PFSK-1 (cell line): ENCODE results near the gene CACNA1C.

Experiments
- FOXP2 ChIP-seq: optimal IDR thresholded peaks from 2 replicates; pipeline ENCODE3; 2011; ENCODE audit warnings: borderline replicate concordance, control low read depth, inconsistent platforms; ENCODE audit not compliant: insufficient read depth; ENCODE audit errors: extremely low read length, extremely low read depth
- POLR2AphosphoS5 ChIP-seq: IDR thresholded peaks from 2 replicates; pipeline ENCODE4 v1.6.1; 2012; ENCODE audit warnings: low read depth, mild to moderate bottlenecking, control low read depth, low read length, moderate library complexity
- SIN3A ChIP-seq: IDR thresholded peaks from 2 replicates; pipeline ENCODE4 v1.6.1; 2012; ENCODE audit warnings: mild to moderate bottlenecking, low read length, moderate library complexity, borderline replicate concordance; ENCODE audit not compliant: insufficient read depth
- TAF1 ChIP-seq: IDR thresholded peaks from 2 replicates; pipeline ENCODE4 v1.6.1; 2012; ENCODE audit warnings: low read length, control low read depth, borderline replicate concordance; ENCODE audit not compliant: insufficient read depth
- TF ChIP-seq, protein P1 (sequence below), 2 experiments: IDR thresholded peaks; 2 replicates each; pipeline versions ENCODE4 v1.6.1 to v1.8.0; 2011 to 2012; ENCODE audit warnings: low read depth in 2 of 2, low read length in 2 of 2, control low read depth in 1 of 2, inconsistent platforms in 1 of 2, mild to moderate bottlenecking in 1 of 2, moderate library complexity in 1 of 2; ENCODE audit not compliant: insufficient read depth in 1 of 2

Gene CACNA1C

DNA sequence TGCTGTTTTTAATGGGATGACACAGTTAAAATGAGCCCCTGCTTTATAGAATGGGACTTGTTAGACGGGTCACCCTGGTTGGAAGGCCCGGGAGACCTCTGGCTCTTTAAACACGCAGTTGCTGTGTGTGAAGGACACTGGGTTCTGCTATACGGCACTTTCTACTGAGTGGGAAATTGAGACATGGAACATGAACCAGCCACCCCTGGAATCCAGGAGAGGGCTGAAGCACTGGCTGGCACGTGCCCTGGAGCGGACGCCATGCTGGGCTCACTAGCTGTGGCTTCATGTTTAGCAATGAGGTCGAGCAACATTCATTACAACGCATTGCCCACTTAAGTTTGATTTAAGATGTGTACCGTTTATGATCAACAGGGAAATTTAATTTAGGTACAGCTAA, 23.9 kb downstream of the CACNA1C start:
- TF ChIP-seq, protein P1, sequence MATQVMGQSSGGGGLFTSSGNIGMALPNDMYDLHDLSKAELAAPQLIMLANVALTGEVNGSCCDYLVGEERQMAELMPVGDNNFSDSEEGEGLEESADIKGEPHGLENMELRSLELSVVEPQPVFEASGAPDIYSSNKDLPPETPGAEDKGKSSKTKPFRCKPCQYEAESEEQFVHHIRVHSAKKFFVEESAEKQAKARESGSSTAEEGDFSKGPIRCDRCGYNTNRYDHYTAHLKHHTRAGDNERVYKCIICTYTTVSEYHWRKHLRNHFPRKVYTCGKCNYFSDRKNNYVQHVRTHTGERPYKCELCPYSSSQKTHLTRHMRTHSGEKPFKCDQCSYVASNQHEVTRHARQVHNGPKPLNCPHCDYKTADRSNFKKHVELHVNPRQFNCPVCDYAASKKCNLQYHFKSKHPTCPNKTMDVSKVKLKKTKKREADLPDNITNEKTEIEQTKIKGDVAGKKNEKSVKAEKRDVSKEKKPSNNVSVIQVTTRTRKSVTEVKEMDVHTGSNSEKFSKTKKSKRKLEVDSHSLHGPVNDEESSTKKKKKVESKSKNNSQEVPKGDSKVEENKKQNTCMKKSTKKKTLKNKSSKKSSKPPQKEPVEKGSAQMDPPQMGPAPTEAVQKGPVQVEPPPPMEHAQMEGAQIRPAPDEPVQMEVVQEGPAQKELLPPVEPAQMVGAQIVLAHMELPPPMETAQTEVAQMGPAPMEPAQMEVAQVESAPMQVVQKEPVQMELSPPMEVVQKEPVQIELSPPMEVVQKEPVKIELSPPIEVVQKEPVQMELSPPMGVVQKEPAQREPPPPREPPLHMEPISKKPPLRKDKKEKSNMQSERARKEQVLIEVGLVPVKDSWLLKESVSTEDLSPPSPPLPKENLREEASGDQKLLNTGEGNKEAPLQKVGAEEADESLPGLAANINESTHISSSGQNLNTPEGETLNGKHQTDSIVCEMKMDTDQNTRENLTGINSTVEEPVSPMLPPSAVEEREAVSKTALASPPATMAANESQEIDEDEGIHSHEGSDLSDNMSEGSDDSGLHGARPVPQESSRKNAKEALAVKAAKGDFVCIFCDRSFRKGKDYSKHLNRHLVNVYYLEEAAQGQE (IDR thresholded peaks at IDR 0.05; ENCODE audit: insufficient read depth in 1 of 2, low read depth in 2 of 2, low read length in 2 of 2) = no peak
- no peak for TF ChIP-seq TAF1
- TF ChIP-seq SIN3A = no peak
- no peak for TF ChIP-seq FOXP2
- TF ChIP-seq POLR2AphosphoS5 = no peak

DNA sequence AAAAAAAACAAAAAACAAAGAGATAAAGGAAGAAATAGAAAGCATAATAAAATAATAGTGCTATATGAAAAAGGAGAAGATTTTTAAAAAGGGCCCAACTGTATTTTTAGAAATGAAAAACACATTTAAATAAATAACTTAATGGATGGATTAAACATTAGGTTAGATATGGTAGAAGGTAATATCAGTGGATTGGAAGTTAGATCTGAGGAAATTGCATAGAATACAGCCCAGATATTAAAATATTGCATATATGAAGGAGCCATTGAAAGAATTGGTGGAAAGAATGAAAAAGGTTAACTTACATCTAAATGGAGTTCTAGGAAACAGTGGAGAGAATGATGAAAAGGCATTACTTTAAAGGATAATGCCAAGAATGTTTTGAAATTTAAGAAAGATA, 27.8 kb downstream of the CACNA1C start:
- TF ChIP-seq SIN3A (no peak), FOXP2 (no peak), TAF1 (no peak), POLR2AphosphoS5 (no peak)
- TF ChIP-seq, protein P1 (IDR thresholded peaks at IDR 0.05; ENCODE audit: insufficient read depth in 1 of 2, low read depth in 2 of 2, low read length in 2 of 2) = no peak

DNA sequence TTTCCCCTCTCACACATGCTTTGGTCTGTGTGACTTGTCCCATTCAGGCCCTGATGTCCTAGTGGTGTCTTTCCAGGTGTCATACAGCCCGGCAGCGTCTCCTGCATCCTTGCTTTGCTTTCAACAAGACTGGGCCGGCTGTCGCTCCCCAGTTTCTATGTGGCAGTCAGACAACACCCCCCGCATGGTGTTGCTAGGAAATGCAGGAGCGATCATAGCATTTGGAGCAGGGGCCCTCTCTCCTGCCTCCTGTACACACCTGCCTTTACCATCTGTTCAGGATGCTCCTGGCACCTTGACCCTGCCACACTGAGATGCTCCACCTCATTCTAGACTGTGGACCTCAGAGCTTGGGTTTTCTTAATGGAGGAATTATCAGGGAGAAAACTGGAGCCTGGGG, 29.5 kb downstream of the CACNA1C start:
- TF ChIP-seq FOXP2 = no peak
- TF ChIP-seq, protein P1 (IDR thresholded peaks at IDR 0.05; ENCODE audit: insufficient read depth in 1 of 2, low read depth in 2 of 2, low read length in 2 of 2) = no peak
- no peak for TF ChIP-seq POLR2AphosphoS5
- TF ChIP-seq SIN3A = no peak
- no peak for TF ChIP-seq TAF1

DNA sequence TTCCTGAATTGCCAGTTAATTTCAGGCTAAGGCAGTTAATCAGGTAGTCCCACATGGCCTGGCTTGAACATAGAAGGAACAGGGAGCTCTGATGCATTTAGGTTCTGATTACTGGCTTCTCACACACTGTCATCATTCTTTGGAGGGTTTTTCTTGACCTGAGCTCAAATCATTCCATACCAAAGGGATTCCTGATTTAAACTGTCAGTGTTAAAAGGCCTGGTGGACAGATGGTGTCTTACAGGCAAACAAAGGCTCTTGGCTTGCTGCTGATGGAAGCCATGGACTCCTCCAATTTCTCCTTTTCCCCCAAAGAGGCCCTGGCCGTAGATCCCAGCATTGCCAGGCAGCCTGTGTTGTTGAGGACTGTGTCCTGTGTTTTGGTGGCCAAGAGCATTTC, 30.2 kb downstream of the CACNA1C start:
- TF ChIP-seq FOXP2 (no peak), SIN3A (no peak)
- TF ChIP-seq, protein P1 (IDR thresholded peaks at IDR 0.05; ENCODE audit: insufficient read depth in 1 of 2, low read depth in 2 of 2, low read length in 2 of 2) = no peak

DNA sequence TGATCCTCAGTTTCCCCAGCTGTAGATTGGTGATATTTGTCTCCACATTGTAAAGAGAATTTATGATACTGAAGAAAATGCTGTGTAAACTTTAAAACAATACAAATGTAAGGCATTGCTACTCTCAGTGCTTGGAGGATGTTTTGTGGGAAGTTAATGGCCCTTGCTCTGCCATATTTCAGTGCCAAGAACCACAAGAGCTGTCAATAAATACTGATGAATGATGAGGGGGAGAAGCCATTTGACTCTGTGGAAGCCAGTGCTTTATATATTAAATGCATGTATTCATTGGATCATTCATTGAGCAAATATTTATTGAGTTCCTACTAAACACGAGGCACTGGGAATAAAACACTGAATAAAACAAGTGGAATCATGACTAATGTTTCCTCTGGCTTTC, 30.8 kb downstream of the CACNA1C start:
- TF ChIP-seq POLR2AphosphoS5 (no peak), TAF1 (no peak), SIN3A (no peak), FOXP2 (no peak)
- TF ChIP-seq, protein P1 (IDR thresholded peaks at IDR 0.05; ENCODE audit: insufficient read depth in 1 of 2, low read depth in 2 of 2, low read length in 2 of 2) = no peak
